RWPE1 (cell line): Measurements from ENCODE around the gene UNC79.
A peak's percentile ranks its signal among the peaks of the same experiment; 100 is the strongest.

Experiments used
- CTCF ChIA-PET: fragments of 350-600 bp; sonication (Branson Sonifier 250); formaldehyde crosslinking; extraction: SDS; loops from one replicate; lab custom pipeline; 2021; lab: Yijun Ruan, JAX
- POLR2A ChIA-PET: fragments of 400-600 bp; formaldehyde crosslinking; extraction: SDS; loops from one replicate; lab custom pipeline; 2020; ENCODE audit warnings: antibody characterized with exemption; ENCODE audit not compliant: low non-redundant PET; lab: Yijun Ruan, JAX
- DNase-seq: peaks from one replicate; pipeline ENCODE4 v3.0.0; 2012; ENCODE audit warnings: low spot score
- H3K27ac ChIP-seq: fragments of 450-650 bp; 2 replicates; pipeline ENCODE4 v1.5.1; 2017
- CTCF ChIP-seq: fragments of 450-650 bp; conservative IDR thresholded peaks from 2 replicates; pipeline ENCODE4 v1.5.1; 2017; ENCODE audit warnings: low read depth, mild to moderate bottlenecking

Gene UNC79

GRCh38 chr14:93674343-93674742 is 243.6 kb downstream of the UNC79 start:
- ChIA-PET POLR2A (no interaction called here), CTCF (interaction anchor here (0.5 to 0.6 kb wide), 2 partner anchors 170 to 428 kb away, joined by 3 to 4 read pairs; no protein-coding TSS in a partner anchor)
- DNase-seq, result no peak
- no peak for TF ChIP-seq CTCF
- H3K27ac ChIP-seq, result no peak overlapping the region

GRCh38 chr14:93675651-93676050 is 244.9 kb downstream of the UNC79 start:
- no peak for TF ChIP-seq CTCF
- H3K27ac ChIP-seq, result no peak overlapping the region
- no peak for DNase-seq
- CTCF ChIA-PET, result no interaction called here
- POLR2A ChIA-PET, result no interaction called here

- CTCF ChIA-PET, result no interaction called here
- H3K27ac ChIP-seq, result no peak overlapping the region
- no peak for TF ChIP-seq CTCF
- DNase-seq, result no peak
- POLR2A ChIA-PET, result no interaction called here
Observed at GRCh38 chr14:93676416-93676958, 245.7 kb downstream of the UNC79 start.

- ChIA-PET CTCF (no interaction called here), POLR2A (no interaction called here)
- H3K27ac ChIP-seq, result no peak overlapping the region
- no peak for DNase-seq
- TF ChIP-seq CTCF, result no peak
Observed at GRCh38 chr14:93682459-93682858, 251.7 kb downstream of the UNC79 start.

- POLR2A ChIA-PET, result no interaction called here
- peak; percentile 14 for DNase-seq
- TF ChIP-seq CTCF, result no peak
- no peak overlapping the region for H3K27ac ChIP-seq
- CTCF ChIA-PET, result no interaction called here
Observed at GRCh38 chr14:93683226-93683625, 252.5 kb downstream of the UNC79 start.

GRCh38 chr14:93685121-93685895 is 254.6 kb downstream of the UNC79 start:
- DNase-seq, result no peak
- CTCF ChIA-PET, result no interaction called here
- no peak for TF ChIP-seq CTCF
- POLR2A ChIA-PET, result no interaction called here
- H3K27ac ChIP-seq, result no peak overlapping the region
